Endothelial cell of umbilical vein (primary cell): ENCODE data around the gene ZNF37A.

ENCODE experiments used
- CTCF ChIP-seq, 2 donors: IDR thresholded peaks; 1 replicate in 1 of 2; 2 replicates in 1 of 2; pipeline ENCODE4 v1.5.1; 2011; ENCODE audit warnings: low read length in 2 of 2, mild to moderate bottlenecking in 2 of 2, moderate library complexity in 2 of 2, control low read depth in 1 of 2, inconsistent platforms in 1 of 2, low read depth in 1 of 2; ENCODE audit not compliant: insufficient read depth in 1 of 2; ENCODE audit errors: extremely low read depth in 1 of 2
- EZH2 ChIP-seq: IDR thresholded peaks from 2 replicates; pipeline ENCODE4 v1.6.1; 2012; ENCODE audit warnings: borderline replicate concordance, low read depth, mild to moderate bottlenecking, moderate library complexity, low read length, inconsistent platforms; ENCODE audit not compliant: severe bottlenecking
- MYC ChIP-seq: IDR thresholded peaks from one replicate; pipeline ENCODE4 v1.6.1; 2011; ENCODE audit warnings: mild to moderate bottlenecking, low read depth, low read length
- POLR2A ChIP-seq: IDR thresholded peaks from 2 replicates; pipeline ENCODE4 v1.6.1; 2012; ENCODE audit warnings: low read depth, mild to moderate bottlenecking, control low read depth, low read length

DNA sequence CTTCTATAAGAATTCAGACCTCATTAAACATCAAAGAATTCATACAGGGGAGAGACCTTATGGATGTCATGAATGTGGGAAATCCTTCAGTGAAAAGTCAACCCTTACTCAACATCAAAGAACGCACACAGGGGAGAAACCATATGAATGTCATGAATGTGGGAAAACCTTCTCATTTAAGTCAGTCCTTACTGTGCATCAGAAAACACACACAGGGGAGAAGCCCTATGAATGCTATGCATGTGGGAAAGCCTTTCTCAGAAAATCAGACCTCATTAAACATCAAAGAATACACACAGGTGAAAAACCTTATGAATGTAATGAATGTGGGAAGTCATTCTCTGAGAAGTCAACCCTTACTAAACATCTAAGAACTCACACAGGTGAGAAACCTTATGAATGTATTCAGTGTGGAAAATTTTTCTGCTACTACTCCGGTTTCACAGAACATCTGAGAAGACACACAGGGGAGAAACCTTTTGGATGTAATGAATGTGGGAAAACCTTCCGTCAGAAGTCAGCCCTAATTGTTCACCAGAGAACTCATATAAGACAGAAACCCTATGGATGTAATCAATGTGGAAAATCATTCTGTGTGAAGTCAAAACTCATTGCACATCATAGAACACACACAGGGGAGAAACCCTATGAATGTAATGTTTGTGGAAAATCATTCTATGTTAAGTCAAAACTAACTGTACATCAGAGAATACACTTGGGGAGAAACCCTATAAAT is 24.1 kb downstream of the ZNF37A start:
- TF ChIP-seq CTCF (IDR thresholded peaks at IDR 0.05; ENCODE audit: extremely low read depth in 1 of 2, insufficient read depth in 1 of 2, low read depth in 1 of 2, low read length in 2 of 2) (no peak), MYC (no peak), EZH2 (no peak), POLR2A (no peak)
